Transverse colon (tissue), 3 donors: ENCODE measurements around the gene ENTPD1.

Source experiments
- POLR2A ChIP-seq: fragments of 450-650 bp; IDR thresholded peaks from one replicate; pipeline ENCODE4 v1.6.1; 2016; ENCODE audit warnings: antibody characterized with exemption, mild to moderate bottlenecking, moderate library complexity
- TF ChIP-seq, protein P1 (sequence below), 5 experiments: fragments of 200-600 bp in 3 of 5; fragments of 450-650 bp in 2 of 5; sonication (generic) in 3 of 5; IDR thresholded peaks; 1 replicate in 2 of 5; 2 replicates in 3 of 5; pipeline ENCODE4 v1.5.1; 2016 to 2017; ENCODE audit warnings: antibody characterized with exemption in 5 of 5, inconsistent platforms in 3 of 5, mild to moderate bottlenecking in 2 of 5, moderate library complexity in 1 of 5

DNA sequence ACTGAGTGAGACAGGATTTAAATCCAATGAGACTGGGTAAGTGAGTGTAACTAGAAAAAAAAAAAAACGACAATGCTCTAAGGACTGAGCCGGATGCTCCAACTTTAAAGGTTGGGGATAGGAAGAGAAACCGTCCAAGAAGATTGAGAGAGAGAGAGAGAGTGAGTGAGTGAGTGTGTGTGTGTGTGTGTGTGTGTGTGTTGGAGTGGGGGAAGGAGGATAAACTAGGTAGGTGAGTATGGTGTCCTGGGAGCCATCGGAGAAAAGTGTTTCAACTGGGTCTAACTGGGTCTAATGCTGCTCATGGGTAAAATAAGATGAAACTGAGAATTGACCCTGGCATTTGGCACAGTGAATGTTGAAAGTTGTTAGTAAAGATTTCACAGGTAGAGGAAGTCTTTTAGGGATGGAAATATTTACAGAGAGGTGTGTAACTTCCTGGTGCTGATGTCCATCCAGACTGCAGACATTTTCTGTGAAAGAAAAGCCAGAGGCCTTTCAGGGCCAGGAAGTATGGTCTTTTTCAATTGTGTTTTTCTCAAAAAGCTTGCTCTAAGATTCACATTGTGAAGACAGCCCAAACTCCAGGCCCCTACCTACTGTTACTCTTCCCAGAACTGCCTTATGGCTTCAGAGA is 14.2 kb downstream of the ENTPD1 start:
- no peak for TF ChIP-seq POLR2A
- TF ChIP-seq, protein P1, sequence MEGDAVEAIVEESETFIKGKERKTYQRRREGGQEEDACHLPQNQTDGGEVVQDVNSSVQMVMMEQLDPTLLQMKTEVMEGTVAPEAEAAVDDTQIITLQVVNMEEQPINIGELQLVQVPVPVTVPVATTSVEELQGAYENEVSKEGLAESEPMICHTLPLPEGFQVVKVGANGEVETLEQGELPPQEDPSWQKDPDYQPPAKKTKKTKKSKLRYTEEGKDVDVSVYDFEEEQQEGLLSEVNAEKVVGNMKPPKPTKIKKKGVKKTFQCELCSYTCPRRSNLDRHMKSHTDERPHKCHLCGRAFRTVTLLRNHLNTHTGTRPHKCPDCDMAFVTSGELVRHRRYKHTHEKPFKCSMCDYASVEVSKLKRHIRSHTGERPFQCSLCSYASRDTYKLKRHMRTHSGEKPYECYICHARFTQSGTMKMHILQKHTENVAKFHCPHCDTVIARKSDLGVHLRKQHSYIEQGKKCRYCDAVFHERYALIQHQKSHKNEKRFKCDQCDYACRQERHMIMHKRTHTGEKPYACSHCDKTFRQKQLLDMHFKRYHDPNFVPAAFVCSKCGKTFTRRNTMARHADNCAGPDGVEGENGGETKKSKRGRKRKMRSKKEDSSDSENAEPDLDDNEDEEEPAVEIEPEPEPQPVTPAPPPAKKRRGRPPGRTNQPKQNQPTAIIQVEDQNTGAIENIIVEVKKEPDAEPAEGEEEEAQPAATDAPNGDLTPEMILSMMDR (IDR thresholded peaks at IDR 0.05) = no peak
